ENCODE measurements around the gene CELF4.

- no peak for TF ChIP-seq CTCF (IDR thresholded peaks at IDR 0.05)
- TF ChIP-seq POLR2AphosphoS5 (IDR thresholded peaks at IDR 0.05) = no peak
- no peak for TF ChIP-seq POLR2A (IDR thresholded peaks at IDR 0.05)
- no peak for TF ChIP-seq EP300 (IDR thresholded peaks at IDR 0.05)
These were observed 72.2 kb downstream of the CELF4 start for GRCh38 chr18:37493352-37493935.
